Activated gamma-delta T cell treated with anti-CD3 and anti-CD28 coated beads, Interleukin-2, amount 50 U/mL, for 16 hours (primary cell): ENCODE data around the gene ADD2.

ENCODE experiments used
- DNase-seq: peaks from one replicate; pipeline ENCODE4 v3.0.0-alpha.2; 2020; ENCODE audit warnings: low read depth

Gene ADD2

DNA sequence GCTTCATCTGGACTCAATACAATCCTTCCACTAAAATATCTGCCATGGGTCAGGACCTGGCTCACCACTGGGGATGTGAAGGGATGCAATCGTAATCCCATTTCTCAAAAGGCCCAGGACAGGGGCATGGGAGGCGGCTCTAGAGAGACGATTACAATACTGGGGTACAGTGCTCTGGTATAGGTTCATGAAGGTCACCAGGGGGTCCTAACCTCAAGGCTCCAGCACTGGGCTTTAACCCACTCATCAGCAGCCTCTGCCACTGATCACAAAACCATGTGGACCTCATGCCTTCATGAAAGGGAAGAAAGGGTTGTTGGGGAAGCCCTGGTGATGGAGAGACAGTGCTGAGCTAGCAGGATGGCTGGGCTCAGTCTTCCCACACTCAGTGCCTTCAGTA lies 48.8 kb downstream of the ADD2 start:
- DNase-seq: no peak

DNA sequence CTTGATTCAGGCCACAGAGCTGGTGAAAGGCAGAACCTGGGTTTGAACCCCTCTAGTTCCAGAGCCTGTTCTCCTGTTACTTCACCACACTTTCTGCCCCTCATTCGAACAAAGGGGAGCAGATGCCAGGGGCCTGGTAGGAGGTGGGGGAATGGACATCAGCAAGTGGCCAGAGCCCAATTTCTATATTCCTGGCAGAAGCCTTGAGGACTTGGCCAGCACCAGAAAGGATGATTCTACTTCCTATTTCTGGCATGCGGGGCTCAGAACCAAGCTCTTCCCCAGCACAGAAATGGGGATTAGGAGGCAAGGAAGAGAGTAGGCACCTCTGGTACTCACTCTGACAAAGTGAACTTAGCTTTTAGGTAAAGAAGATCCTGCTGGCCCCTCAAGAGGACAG lies 49.3 kb downstream of the ADD2 start:
- no peak for DNase-seq

DNA sequence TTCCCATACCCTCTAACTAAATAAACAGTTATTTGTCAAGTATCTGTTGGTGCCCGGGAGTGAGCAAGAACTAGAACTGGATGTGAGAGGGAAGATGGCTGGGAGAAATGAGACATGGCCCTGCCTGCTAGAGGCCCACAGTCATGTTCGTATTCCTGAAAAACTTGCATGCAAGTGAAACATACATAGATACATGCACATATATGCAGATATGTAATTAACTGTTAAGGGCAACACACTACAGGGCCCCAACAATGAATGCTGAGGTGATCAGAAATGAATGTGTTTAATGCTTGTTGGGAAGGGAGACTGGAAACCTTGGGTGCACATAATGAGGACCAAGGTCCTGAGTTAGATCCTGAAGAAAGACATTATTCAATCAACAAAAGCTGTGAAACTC lies 49.8 kb downstream of the ADD2 start:
- DNase-seq: no peak

DNA sequence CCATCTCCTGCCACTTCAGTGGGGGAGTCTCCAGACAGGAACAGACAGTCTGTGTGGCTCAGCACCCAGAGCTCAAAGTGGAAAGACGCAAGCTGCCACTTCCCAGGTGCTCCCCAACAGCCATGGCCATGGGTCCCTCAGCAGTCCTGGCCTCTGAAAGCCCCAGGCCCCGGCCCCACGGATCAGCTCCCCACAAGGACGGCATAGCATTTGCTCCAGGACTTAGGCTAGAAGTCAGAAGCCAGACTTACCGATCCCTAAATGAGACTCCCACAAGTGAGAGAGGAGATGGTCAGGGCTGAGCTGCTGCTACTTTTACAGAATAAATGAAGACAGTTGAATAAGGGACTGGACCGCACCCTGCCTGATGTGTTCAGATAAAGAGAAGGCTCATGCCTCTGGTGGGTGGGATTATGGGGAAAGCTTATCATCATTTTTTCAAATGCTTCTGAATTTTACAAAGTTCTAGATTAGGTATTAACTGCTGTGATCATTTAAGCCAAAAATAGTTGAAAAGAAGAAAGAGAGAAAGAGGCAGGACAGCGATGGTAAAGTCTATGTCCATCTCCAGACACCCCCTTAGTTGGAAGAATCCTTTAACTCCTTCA lies 50.5 kb downstream of the ADD2 start:
- DNase-seq: no peak

DNA sequence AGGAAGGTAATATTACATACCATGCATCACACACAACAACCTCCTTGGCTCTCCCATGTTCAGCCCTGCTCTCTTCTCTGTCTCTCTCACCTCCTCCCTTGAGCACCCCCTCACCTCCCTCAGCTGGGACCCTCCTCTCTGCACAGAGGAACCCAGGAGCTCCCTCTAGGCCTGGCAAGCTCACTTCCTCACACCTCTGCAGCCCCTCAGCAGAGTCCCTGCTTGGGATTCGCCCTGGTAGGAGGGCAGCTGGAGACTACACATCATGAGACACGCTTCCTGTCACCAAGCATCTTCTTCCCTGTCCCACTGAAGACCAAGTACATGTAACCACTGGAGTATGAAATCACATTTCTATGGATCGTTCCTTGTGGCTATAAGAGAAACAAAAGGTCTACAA lies 51.0 kb downstream of the ADD2 start:
- no peak for DNase-seq

DNA sequence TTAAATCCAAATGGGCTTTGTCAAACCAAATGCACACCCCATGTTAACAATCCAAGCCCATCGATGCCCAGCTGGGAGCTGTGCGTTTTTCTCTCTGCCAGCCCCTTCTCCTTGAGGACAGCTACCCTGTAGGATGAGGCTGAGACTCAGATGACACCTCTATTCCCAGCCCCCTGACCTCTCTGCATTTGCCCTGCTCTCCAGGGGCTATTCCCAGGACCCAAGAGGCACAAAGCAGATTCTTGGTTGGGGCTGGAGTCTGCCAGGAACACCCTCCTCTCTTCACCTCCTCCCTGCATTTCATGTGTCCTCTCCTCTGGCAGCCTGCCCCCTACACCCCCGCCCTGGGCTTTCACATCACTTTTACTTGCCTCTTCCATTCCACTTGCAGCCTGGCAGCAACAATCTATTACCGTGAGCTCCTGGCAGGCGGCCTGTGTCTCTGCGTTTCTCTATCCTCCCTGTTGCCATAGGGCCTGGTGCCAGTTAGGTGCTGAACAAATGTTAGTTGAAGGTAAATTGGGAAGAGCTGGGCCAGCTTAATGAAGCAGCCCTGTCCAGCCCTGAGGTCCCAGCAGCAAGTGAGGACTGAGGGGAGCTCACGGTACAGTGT lies 51.8 kb downstream of the ADD2 start:
- no peak for DNase-seq

DNA sequence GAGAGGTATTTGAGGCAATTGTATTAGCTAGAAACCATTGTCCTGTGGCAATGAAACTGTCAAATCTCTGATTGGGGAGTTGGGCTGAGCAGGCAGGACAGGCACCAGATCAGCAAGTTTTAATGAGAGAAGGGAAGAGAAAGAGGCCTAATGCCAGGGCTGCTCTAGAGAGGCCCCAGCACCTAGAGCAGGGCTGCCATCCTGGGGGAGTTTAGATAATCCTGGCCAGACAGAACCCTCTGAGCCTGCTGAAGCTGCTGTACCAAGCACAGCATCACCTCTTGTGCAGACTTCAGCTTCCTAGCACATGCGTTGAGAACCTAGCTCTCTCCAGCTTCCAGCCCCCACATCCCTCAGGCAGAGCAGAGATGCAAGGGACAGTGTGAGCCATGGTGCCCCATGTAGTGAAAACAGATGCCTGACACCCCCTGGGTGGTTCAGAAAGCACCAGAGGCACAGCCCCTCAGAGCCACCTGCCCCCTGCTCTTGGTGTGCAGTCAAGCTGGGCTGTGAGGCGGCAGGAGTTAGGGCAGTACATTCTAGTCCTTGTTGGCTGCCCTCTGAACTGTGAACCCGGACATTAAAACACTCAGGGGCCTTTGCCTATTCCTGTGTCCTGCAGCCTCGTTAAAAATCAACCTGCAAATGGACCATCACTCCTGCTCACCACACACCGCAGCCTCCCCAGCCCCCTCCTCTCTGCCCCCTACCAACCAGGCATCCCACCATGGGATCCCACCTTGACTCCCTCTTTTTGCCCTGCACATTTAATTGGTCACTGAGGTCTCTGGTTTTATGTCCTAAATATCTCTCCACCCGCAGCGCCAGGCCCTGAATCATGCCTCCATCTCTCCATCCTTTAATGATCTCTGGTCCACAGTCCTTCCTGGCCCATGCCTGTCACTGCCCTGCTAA lies 52.7 kb downstream of the ADD2 start:
- no peak for DNase-seq

DNA sequence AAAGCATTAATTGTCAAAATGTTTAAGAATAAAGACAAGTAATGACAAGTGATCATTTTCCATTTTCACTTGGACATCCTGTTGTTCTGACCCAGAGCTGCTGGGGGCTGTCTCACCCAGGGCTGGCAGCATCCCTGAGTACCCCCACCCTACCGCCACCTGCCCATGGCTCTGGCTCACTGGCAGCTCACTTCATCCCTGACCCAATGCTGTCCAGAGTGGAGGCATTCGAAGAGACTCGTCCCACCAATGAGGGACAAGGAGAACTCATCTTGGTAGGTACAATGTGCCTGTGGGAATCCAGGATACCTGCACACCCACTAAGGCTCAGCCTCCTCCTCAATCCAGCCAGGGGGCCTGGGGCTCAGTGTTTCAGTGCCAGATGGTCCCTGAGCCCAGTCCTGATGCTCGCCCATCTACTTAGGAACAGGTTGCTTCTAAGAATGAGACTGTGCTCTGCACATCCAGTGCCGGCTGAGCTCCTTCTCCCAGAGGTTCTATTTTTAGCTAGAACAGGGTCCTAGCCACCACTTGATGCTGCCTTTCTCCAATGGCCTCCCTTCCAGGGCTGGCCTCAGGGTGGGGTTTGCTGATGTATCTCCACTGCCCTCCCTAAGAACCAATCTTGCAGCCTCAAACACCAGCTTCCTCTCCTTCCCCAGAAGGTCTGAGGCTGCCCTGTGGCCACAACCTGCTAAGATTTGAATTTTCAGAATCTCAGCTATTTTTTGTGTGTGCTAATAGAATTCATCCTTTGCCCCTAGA lies 53.7 kb downstream of the ADD2 start:
- DNase-seq: no peak

DNA sequence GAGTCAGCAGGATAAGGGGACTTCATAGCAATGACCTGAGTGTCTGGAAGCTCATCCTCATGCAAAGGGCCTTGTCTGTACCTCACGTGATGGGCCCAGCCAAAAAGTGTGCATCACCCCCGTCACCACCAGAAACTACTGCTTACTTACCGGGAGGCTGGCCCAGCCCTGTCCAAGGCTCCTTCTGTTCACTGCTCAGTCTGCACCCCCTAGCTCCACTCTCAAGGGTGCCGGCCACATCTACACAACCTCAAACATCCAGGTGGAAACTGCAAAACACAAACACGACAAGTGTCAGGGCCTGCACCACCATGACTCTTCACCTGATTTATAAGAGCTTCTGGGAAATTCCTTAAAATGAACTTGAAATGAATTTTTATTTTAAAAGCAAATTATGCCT lies 55.1 kb downstream of the ADD2 start:
- DNase-seq: no peak

DNA sequence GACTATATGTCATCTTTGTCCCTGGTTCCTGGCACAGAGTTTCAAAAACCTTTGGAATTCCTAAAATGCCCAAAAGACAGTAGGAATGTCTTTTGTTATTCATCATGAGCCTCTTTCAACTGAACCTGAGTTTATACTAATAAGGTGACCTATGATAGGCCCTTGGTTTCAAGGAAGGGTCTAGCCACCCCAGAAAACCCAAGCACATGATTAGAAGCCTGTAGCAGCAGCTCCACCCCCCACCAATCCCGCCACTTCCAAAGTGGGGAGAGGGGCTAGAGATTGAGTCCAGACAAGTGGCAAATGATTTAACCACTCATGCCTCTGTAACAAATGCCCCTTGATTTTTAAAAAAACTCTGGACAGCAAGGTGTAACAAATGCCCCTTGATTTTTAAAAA lies 56.8 kb downstream of the ADD2 start:
- DNase-seq: no peak

DNA sequence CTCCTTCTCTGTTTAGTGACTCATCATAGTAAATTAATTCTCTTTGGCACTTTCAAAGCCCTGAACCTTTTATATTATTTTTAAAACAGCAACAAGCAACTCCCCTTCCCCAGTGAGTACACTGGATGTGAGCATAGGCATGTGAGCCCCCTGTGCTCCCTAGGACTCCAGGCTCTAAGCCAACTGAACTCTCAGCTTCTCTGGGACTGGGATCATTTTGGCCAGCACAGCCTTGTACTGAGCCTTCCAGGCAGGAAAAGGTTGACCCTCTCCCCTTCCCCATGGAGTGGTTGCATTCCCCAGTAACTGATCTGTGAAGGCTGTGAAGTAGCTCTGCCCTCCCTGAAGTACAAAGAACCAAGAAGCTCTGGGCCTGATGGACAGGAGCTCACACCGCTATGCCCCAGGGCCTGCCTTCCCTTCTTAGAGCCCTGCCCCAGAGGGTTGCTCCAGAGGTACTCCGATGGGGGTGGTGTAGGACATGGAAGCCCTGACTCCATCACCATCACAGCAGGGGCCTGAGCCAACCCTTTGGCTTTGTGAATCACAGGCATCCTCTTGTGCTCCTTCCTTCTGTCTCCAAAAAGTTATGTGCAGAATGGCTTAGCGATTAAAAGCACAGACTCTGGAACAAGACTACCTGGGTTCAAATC lies 57.8 kb downstream of the ADD2 start:
- no peak for DNase-seq

DNA sequence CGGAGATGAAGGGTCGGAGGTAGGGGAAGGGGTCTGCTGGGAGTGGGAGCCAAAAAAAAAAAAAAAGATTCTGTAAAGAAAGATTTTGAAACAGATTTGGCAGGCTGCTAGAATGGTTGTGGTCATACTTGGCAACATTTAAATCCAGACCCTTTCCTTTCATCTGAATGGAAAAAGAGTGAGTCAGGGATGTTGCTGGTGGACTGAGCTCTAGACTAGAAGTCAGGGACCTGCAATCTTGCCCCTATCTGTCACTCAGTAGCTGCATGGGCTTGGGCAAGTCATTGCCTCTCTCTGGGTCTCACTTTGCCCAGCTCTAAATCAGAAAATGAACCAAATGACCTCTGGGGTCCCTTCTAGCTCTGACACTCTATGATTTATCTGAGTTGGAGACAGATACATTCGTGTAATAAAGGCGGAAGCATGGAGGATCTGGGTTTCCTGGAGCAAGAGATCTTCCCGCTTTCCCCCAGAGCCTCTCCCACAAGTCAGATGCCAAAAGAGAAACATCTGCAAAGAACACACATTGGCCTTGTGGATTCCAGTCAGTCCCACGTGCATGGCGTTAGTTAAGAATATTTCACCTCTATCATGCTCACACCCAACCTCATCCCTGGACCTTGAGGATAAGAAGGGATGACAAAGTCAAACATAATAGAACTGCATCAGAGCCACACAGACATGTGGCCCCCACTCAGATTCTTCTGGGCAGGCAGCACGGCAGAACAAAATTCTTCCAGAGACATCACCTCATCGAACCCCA lies 58.5 kb downstream of the ADD2 start:
- no peak for DNase-seq

DNA sequence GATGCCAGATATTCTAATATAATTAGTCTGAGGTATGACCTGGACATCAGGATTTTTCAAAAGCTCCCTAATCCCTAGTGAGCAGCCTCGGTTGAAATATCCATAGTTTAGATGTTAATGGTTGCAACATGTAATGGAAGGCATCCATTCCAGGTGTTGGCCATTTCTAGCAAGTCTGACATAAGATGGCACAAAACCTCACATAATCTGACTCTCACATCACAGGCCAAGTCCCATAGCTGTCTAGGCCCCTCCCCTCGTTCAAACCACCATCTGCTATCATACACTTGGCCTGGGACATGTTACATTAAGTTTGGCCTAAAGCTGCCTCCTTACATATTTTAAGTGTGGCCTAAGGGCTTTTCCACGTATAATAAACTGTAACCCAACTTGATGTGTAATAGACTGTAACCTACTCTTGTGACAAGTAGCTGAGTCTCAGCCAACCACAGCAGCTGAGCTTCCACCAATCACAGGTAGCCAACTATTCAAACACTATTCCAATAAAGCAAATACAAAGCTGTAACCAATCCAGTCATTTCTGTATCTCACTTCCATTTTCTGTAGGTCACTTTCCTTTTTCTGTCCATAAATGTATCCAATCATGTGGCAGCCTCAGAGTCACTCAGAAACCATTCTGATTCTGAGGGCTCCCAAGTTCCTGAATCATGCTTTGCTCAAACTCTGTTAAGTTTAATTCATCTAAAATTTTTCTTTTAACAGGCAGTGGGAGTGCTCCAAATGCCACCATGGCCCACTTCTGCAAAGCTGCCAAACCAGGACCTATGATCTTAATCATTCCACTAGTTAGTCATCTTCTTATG lies 59.4 kb downstream of the ADD2 start:
- no peak for DNase-seq

DNA sequence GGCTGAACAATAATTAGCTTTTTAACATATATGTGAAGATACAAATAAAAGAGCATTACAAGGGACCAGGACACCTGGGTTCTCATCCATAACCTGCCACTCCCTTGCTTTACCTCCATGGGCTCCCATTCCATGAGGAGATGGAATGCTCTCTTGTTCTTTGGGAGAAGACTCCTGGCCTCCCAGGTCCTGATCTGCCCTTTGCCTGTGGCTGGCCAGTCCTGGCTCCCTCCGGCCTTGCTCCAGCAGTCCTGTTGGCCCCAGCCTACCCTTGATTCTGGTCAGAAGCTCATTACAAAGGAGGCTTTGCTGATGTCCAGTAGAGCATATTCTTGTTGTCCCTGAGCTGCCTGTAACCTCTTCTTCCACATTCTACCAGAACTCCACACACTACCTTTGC lies 60.3 kb downstream of the ADD2 start:
- DNase-seq: no peak

DNA sequence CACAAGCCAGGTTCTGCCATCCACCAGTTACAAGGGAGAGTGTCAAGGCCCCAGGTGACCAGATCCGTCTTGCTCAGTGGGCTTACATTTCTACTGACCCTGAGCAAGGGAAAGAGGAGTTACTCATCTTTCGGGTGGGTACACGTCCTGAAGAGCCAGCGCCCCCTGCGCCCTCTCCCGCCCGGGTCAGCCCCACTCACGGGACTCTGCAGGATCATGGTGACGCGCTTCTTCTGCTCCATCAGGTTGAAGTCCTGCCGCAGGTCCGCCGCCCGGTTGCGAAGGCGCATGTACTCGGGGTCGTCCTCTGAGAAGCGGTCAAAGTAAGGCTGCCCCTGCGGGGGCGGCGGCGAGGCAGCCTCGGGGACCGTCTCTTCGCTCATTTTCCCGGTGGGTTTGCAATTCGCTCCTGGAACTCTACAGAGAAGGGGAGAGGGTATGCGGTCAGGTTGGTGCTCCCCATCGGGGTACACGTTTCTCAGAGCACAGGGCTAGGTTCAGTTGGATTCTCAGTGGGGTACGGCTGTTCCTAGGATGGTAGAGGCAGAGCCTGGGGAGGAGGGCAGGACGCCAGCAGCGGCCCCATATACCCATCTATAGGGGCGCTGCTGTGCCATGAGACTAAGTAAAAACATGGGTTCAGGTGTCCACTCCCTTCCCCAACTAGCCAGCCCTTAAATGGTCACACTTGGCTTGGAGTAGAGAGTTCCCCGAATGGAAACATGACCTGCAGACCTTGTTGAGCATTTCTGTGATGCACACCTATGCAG lies 61.8 kb downstream of the ADD2 start:
- no peak for DNase-seq

DNA sequence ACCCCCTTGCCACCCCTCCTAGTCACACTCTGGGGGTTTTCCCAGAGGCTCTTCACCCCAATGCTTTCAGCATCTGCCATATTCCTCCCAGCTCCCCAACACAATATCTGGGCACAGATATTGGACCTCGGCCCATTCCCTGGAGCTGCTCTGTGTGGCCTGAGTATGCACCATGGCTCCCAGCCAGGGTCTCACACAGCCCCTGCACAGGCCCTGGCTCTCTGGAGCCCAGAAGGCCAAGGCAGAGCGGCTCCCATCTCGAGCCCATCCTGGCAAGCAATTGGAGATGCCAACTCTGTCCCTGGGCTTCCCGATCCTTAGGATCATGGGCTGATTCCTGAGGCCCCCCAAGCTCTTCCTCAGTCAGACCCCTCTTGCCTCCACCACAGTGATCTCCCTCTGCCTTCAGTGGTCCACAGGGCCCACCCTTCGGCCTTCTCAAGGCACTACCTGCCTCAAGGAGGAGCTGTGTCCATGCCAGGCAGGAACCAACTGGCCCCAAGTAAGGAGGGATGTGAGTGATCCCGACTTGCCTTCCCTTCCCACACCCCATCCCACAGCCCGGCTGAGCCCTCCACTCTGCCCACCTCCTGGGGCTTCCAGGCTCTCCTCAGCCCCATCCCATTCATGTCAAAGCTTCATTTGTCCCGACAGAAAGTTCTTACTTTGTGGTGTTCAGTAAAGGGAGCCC lies 62.7 kb downstream of the ADD2 start:
- no peak for DNase-seq

DNA sequence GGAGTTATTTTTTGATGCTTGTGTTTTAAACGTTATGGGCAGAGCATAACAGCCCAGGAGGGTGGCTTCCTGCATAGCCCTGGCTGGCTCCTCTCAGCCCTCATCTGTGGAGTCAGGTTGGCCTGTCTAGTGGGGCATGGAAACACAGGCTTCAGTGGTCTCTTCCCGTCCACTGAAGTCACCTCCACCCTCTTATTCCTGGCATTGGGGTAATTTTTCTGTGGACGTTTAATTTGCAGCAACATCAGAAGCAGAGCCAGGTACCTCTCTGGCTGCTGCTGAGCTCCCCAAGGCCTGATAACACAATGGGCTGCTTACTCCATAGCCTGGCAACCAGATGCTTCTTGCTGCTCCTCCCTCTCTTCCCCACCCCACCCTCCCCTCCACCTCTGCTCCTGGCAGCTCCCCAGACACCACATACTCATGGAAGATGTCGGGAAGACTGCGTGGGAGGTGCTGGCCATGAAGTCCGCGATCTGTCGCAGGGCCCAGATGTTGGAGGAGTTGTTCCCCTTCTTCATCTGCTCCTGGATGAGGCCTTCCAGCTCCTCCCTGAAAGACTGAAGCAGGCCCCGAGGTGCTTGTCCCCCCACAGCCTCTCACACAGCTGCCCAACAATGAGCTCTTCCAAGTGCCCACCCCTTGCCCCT lies 64.0 kb downstream of the ADD2 start:
- DNase-seq: no peak

DNA sequence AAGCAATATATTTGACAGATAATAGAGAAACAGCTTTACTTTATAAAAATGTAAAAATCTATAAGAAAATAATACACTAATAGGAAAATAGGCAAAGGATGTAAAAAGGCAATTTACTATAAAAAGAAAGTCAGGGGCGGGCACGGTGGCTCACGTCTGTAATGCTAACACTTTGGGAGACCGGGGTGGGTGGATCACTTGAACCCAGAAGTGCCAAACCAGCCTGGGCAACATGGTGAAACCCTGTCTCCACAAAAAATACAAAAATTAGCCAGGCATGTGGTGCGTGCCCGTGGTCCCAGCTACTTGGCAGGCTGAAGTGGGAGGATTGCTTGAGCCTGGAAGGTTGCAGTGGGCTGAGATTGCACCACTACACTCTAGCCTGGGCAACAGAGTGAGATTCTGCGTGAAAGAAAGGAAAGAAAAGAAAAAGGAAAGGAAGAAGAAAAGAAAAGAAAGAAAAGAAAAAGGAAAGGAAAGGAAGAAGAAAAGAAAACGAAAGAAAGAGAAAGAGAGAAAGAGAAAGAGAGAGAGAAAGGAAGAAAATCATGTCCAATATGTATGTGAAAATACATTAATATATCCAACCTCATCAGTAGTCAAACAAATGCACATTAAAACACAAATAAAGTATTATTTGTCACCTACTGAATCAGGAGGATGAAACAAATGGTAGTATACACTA lies 65.1 kb downstream of the ADD2 start:
- DNase-seq: no peak
